IPS-18a (cell line): Measurements from ENCODE around the gene NFIB.

Experiments
- H3K27ac ChIP-seq: one replicate; pipeline ENCODE4 v1.5.1; 2013; ENCODE audit warnings: low read length
- H3K27me3 ChIP-seq: one replicate; pipeline ENCODE4 v1.6.1; 2013; ENCODE audit warnings: mild to moderate bottlenecking, low read length; ENCODE audit not compliant: control insufficient read depth, insufficient read depth
- H3K36me3 ChIP-seq: one replicate; pipeline ENCODE4 v1.6.1; 2013; ENCODE audit warnings: low read depth, low read length; ENCODE audit not compliant: control insufficient read depth
- H3K4me1 ChIP-seq: one replicate; pipeline ENCODE4 v1.6.1; 2013; ENCODE audit warnings: low read depth, low read length; ENCODE audit not compliant: control insufficient read depth
- H3K4me3 ChIP-seq: one replicate; pipeline ENCODE4 v1.5.1; 2013; ENCODE audit warnings: low read length
- H3K9ac ChIP-seq: one replicate; pipeline ENCODE4 v1.6.1; 2013; ENCODE audit warnings: mild to moderate bottlenecking, low read length, moderate library complexity
- H3K9me3 ChIP-seq: one replicate; pipeline ENCODE4 v1.6.1; 2013; ENCODE audit warnings: low read depth, low read length; ENCODE audit not compliant: control insufficient read depth

The NFIB gene

DNA sequence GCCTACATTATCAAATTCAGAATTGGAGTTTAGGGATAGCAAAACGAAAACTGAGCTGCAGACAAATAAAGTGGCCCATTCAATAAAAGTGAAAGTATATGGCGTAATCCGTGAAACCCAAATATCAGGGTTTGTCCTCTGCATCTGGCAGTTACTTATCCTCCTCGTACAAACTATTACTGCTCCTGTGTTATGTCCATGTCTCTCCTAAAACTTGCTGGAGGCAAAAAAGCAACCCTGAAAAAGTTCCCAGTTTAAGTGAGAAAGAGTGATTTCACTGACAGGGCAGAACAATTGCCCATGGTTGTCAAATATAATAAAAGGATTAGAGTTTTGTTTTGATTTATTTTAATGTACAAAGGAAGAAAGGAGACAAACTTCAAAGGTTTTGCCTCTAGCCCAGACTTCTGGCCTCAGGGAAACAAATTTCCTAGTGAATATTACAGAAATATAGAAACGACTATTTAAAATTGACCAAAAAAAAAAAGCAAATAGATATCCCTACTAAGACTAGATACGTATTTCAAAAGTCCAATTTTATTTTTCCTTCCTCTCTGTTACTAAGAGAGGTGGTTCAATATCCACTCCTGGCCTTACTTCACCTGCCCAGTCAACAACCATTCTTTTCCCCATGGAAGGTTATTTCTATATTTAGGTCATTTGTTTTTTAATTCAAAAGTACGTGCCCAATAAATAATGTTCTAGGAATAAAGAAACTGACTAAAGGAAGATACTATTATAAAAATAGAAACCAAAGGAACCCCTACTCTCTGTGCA, 50.0 kb downstream of the NFIB start:
- Histone ChIP-seq H3K9me3 (no peaks in the 10 kb centered on the region), H3K27me3 (no peaks in the 10 kb centered on the region), H3K4me3 (no peak overlapping the region), H3K36me3 (no peaks in the 10 kb centered on the region), H3K27ac (no peak overlapping the region), H3K4me1 (no peaks in the 10 kb centered on the region), H3K9ac (no peak overlapping the region)

DNA sequence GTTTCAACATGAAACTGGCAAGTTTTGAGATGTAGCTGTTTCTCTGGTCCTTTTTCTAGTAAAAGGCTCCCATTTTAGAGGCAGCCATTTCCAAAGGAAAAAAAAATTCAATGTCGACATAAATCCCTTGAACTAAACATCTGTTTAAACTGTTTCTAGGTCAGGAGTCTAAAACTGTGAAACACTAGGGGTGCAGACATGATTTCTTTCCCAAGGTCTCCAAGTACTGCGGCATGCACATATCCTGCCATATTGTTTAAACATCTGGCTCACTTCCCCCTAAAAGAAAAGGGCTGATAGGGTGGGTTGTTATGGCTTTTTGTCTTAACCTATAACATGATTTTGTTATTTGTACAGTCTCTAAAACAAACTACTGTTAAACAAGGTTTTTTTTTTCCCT, 51.1 kb downstream of the NFIB start:
- Histone ChIP-seq H3K9me3 (no peaks in the 10 kb centered on the region), H3K9ac (no peak overlapping the region), H3K27me3 (no peaks in the 10 kb centered on the region), H3K27ac (no peak overlapping the region), H3K36me3 (no peaks in the 10 kb centered on the region), H3K4me1 (no peaks in the 10 kb centered on the region), H3K4me3 (no peak overlapping the region)

DNA sequence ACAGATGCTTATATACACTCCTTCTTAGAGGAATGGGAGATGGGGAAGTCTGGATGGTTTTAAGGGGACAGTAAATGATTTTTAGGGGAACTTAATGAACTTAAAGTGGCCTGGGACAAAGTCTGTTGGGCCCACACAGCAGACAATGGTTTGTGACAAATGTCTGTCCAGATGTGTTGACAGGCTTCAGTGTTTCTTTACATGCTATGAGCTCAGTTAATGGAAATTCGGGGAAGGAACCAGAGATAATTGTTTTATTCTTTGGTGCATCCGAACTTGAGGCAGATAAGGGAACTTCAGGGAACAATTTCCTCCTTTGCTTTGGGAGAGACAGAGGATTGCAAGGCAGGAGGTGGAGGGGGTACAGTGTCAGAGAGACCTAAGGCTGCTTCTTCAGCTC, 52.3 kb downstream of the NFIB start:
- Histone ChIP-seq H3K9me3 (no peaks in the 10 kb centered on the region), H3K27me3 (no peaks in the 10 kb centered on the region), H3K36me3 (no peaks in the 10 kb centered on the region), H3K27ac (no peak overlapping the region), H3K4me3 (no peak overlapping the region), H3K9ac (no peak overlapping the region), H3K4me1 (no peaks in the 10 kb centered on the region)

DNA sequence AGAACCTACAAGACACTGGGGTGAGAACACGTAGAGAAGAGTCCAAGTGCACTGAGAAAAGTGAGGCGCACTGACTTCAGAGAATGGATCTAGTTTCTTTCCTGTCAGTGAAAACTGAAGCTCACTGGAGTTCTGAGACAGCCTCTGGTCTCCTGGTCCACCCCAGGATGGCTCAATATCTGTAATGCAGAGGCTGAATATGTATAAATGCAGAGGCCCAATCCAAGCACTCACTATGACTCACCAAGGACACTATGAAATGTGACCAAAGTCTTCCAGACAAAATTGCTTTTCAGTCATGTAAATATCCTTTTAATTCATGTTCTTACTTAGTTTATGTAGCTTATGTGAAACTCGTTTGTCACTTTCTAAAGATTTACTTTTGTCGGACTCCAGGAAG, 53.8 kb downstream of the NFIB start:
- no peaks in the 10 kb centered on the region for H3K4me1 ChIP-seq
- no peaks in the 10 kb centered on the region for H3K36me3 ChIP-seq
- no peak overlapping the region for H3K27ac ChIP-seq
- no peaks in the 10 kb centered on the region for H3K27me3 ChIP-seq
- no peak overlapping the region for H3K9ac ChIP-seq
- no peaks in the 10 kb centered on the region for H3K9me3 ChIP-seq
- no peak overlapping the region for H3K4me3 ChIP-seq

DNA sequence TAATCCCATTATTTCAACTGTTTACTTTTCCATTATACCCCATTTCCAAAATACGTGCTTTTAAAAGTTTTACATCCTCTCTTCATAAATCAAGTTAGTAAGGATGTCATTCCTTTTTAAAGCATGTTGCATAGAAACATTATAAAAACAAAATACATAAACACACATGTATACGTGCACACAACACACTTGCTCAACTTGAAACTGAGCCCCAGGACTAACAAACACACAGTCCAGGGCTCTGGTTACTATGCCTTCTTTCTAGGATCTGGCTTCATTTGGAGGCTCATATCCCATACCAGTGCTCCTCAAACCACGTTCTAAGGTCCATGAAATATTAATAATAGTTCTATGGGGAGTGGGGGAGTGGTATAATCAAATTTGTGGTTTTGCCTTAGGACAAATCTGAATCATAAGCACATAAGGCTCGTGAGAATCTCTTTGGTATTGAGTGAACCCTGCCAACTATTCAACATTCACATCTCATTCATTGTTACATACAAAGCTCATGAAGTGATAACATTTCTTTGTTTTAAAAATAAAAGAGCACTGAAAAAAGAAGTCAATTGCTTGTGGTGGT, 55.2 kb downstream of the NFIB start:
- H3K9ac ChIP-seq: no peak overlapping the region
- no peak overlapping the region for H3K4me3 ChIP-seq
- no peaks in the 10 kb centered on the region for H3K36me3 ChIP-seq
- no peaks in the 10 kb centered on the region for H3K4me1 ChIP-seq
- H3K27me3 ChIP-seq: no peaks in the 10 kb centered on the region
- no peaks in the 10 kb centered on the region for H3K9me3 ChIP-seq
- no peak overlapping the region for H3K27ac ChIP-seq

DNA sequence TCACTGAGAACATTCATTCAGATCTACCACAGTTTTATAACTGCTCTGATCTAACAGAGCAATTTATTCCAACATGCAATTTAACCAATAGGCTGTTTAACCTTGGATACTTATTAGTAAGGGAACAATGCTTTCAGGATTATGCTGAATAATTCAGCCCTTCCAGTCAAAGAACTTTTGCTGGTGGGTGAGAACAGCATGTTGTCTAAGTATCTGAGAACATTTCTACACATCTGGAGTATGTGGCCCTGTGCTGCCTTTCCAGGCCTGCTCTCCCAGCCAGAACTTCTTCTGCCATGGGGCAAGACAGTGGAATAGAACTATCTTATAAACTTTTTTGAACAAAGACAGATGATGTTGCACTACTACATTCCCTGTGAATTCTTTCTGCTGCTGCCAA, 55.8 kb downstream of the NFIB start:
- H3K4me1 ChIP-seq: no peaks in the 10 kb centered on the region
- H3K4me3 ChIP-seq: no peak overlapping the region
- no peak overlapping the region for H3K9ac ChIP-seq
- no peaks in the 10 kb centered on the region for H3K9me3 ChIP-seq
- H3K27ac ChIP-seq: no peak overlapping the region
- H3K27me3 ChIP-seq: no peaks in the 10 kb centered on the region
- H3K36me3 ChIP-seq: no peaks in the 10 kb centered on the region

DNA sequence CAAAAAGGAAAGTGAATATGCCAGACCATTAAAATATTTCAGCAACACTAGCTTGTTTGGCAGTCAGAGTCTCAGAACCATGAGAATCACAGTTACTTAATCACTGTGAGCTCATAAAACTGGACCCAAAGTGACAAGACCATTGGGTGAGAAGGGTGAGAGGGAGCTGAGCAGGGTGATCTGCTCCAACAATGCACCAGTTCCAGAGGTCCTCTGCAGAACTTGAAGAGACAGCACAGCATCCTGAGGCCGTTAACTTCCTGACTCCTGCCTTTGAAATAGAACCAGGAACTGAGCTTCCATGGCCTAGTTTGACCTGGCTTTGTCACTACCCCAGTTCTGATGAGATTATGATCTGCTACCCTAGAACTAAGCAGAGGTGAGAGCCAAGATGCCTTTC, 57.4 kb downstream of the NFIB start:
- H3K4me1 ChIP-seq: peaks cover under 1% of the 10 kb centered on the region
- H3K9ac ChIP-seq: no peak overlapping the region
- H3K36me3 ChIP-seq: no peaks in the 10 kb centered on the region
- no peak overlapping the region for H3K27ac ChIP-seq
- no peaks in the 10 kb centered on the region for H3K27me3 ChIP-seq
- H3K4me3 ChIP-seq: no peak overlapping the region
- H3K9me3 ChIP-seq: no peaks in the 10 kb centered on the region

DNA sequence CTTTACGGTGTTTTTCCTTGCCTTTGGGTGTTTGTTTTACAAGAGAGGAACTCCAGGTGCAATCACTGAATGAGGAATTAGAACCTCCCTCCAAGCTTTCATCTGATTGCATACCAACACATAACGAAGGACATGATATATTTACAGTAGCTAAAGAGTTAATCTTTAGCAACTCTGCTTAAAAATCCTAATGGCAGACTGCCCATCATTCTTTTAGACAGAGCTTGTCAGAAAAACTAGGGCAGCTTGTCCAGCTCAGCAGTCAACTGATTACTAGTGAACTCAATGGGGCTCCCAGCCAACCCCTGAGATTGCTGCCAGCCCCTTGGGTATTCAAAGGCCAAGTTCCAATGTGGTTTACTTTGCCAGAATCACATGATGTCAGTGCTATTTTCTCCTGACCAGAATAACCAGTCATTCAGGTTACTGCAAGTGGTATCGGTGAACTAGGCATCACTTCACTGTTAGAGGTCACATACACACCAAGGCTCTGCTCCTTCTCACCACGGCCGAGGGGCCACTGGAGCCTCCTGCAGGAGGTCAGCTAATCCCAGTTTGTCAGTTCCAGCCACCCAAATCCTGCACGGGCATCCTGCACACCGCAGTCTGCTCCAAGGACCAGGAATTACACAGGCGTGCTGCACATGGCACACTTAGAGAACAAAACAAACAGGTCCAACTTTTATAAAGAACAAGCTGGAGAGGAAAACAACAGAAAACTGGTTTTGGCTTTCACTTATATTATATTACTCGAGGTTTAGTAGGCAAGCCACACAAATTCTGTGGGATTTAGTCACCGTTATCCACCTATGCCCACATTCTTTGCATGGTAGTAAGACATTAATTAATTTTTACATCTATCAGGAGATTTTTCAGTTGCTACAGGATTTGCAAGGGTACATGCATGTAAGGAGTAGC, 62.5 kb downstream of the NFIB start:
- Histone ChIP-seq H3K9ac (no peak overlapping the region), H3K9me3 (no peaks in the 10 kb centered on the region), H3K27me3 (no peaks in the 10 kb centered on the region), H3K4me3 (no peak overlapping the region), H3K4me1 (peaks cover 6% of the 10 kb centered on the region), H3K27ac (no peak overlapping the region), H3K36me3 (no peaks in the 10 kb centered on the region)

DNA sequence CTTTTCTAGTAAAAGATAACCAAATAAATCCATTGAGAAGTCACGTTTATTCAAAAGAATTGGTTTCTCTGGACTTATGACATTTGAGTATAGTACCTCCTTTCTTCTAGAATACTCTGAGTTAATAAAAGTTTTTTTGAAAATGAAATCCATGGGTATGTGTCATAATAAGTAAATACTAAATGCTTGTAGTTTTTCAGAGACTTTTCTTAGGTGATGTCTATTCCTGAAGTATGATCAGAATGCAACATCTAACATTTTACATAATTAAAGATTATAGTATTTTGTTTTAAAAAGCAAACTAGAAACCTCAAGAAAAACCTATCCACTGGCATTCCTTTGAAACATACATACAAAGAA, 63.2 kb downstream of the NFIB start:
- Histone ChIP-seq H3K9ac (no peak overlapping the region), H3K27ac (no peak overlapping the region), H3K9me3 (no peaks in the 10 kb centered on the region), H3K27me3 (no peaks in the 10 kb centered on the region), H3K36me3 (no peaks in the 10 kb centered on the region), H3K4me1 (peaks cover 6% of the 10 kb centered on the region), H3K4me3 (no peak overlapping the region)

DNA sequence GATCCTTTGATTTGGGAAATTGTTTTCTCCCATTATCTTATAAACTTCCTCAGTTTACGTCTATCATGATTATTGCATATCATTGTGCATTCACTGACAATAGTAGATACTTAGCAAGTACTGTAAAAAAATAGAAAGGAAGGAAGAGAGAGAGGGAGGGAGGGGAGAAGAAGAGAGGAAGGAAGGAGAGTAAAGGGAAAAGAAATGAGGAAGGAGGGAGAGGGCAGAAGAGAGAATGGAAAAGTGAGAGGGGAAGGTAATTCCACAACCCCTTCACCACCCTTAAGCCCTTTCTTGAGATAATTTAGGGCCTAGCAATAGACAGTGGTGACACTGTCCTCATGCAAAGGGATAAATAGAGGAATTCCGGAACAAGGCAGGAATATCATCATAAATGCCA, 64.4 kb downstream of the NFIB start:
- no peak overlapping the region for H3K9ac ChIP-seq
- no peak overlapping the region for H3K27ac ChIP-seq
- no peaks in the 10 kb centered on the region for H3K9me3 ChIP-seq
- H3K4me3 ChIP-seq: no peak overlapping the region
- peaks cover 6% of the 10 kb centered on the region for H3K4me1 ChIP-seq
- no peaks in the 10 kb centered on the region for H3K36me3 ChIP-seq
- no peaks in the 10 kb centered on the region for H3K27me3 ChIP-seq

DNA sequence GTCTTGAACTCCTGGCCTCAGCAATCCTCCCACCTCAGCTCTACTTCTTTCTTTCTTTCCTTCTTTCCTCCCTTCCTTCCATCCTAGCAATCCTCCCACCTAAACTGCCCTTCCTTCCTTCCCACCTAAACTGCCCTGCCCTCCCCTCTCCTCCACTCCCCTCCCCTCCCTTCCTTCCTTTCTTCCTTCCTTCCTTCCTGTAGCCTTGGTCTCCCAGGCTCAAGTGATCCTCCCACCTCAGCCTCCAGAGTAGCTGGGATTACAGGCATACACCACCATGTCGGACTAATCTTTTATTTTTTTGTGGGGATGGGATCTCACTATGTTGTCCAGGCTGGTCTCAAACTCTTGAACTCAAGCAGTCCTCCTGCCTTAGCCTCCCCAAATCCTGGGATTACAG, 65.8 kb downstream of the NFIB start:
- Histone ChIP-seq H3K36me3 (no peaks in the 10 kb centered on the region), H3K27ac (no peak overlapping the region), H3K4me1 (peaks cover 6% of the 10 kb centered on the region), H3K9ac (no peak overlapping the region), H3K27me3 (no peaks in the 10 kb centered on the region), H3K9me3 (no peaks in the 10 kb centered on the region), H3K4me3 (no peak overlapping the region)
